Vagina (tissue), 2 donors: ENCODE results near the gene SOX15. TPM values are rescaled to one million over a fixed set of nuclear protein-coding genes. Genes with fewer than 3 reads are reported as not detected.

Experiments used
- DNase-seq, 2 donors: peaks; one replicate each; pipeline ENCODE4 v3.0.0-alpha.2; 2017; ENCODE audit errors: extremely low spot score in 2 of 2
- H3K27ac ChIP-seq: fragments of 200-600 bp; sonication (generic); one replicate; pipeline ENCODE4 v1.5.1; 2019
- H3K27me3 ChIP-seq: fragments of 200-600 bp; sonication (generic); one replicate; pipeline ENCODE4 v1.5.1; 2019
- H3K36me3 ChIP-seq, 2 donors: fragments of 200-600 bp; sonication (generic); one replicate each; pipeline ENCODE4 v1.5.1; 2017 to 2019
- H3K4me1 ChIP-seq: fragments of 200-600 bp; sonication (generic); one replicate; pipeline ENCODE4 v1.5.1; 2019
- H3K4me3 ChIP-seq, 2 donors: fragments of 200-600 bp; sonication (generic); 1 replicate in 1 of 2; 2 replicates in 1 of 2; pipeline ENCODE4 v1.5.1; 2016 to 2019
- H3K9me3 ChIP-seq: fragments of 200-600 bp; sonication (generic); one replicate; pipeline ENCODE4 v1.5.1; 2019
- POLR2A ChIP-seq, 2 donors: fragments of 450-650 bp; IDR thresholded peaks; one replicate each; pipeline ENCODE4 v1.6.1; 2017; ENCODE audit warnings: antibody characterized with exemption in 2 of 2, mild to moderate bottlenecking in 2 of 2, moderate library complexity in 2 of 2
- POLR2AphosphoS5 ChIP-seq, 2 donors: sonication (generic); formaldehyde crosslinking; IDR thresholded peaks; one replicate each; pipeline ENCODE4 v1.9.0; 2017; ENCODE audit warnings: antibody characterized with exemption in 2 of 2, mild to moderate bottlenecking in 2 of 2, low read depth in 1 of 2; ENCODE audit not compliant: insufficient read depth in 1 of 2
- intact Hi-C: fragments of 100-400 bp; cut with DNase I; formaldehyde crosslinking; loops from one replicate; pipeline ENCODE4 v1.15.1; 2023
- total RNA-seq: library from RNA; depleted of rRNA; stranded (reverse); fragments of >200 nt; gene quantifications from one replicate; pipeline ENCODE4 v1.2.3, GENCODE V29; 2016
- TF ChIP-seq, protein P1 (sequence below), 3 experiments: fragments of 450-650 bp in 2 of 3; fragments of 200-600 bp in 1 of 3; sonication (generic) in 1 of 3; IDR thresholded peaks; one replicate each; pipeline ENCODE4 v1.5.1; 2017 to 2019; ENCODE audit warnings: antibody characterized with exemption in 3 of 3, mild to moderate bottlenecking in 2 of 3, moderate library complexity in 2 of 3

SOX15 gene
- total RNA-seq, 1 donor from 2014 or later = 44.4 TPM

DNA sequence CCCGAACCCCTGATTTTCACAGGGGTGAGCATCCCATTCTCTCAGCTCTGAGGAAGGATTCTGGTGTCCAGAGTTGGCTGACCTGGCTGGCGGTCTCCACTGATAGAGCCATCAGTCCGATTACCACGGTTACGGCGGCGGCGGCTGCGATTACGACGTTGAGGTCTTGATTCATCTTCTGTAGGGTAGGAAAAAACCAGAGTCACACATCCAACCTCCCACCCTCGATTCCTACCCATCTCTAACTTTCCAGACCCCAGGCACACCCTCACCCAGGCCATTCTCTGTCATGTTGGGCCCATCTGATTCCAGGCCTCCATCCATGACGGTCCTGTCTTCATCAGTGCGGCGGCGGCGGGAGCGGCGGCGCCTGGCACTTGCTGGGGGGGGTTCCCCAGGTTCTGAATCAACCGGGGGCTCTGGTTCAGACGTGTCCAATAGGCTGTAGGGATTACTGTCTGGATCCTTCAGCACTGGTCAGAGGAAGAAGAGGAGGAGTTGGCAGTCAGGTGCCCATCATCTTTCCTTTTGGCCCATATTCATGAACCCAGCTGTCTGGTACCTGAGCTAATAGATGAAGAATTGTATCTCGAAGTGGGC is 2.6 kb upstream of the SOX15 start:
- peaks cover 15% of the 10 kb centered on the region for H3K4me1 ChIP-seq
- intact Hi-C loops = no loop called here
- TF ChIP-seq POLR2AphosphoS5 (IDR thresholded peaks at IDR 0.05; ENCODE audit: insufficient read depth in 1 of 2, low read depth in 1 of 2) (no peak), POLR2A (IDR thresholded peaks at IDR 0.05) (no peak)
- TF ChIP-seq, protein P1, sequence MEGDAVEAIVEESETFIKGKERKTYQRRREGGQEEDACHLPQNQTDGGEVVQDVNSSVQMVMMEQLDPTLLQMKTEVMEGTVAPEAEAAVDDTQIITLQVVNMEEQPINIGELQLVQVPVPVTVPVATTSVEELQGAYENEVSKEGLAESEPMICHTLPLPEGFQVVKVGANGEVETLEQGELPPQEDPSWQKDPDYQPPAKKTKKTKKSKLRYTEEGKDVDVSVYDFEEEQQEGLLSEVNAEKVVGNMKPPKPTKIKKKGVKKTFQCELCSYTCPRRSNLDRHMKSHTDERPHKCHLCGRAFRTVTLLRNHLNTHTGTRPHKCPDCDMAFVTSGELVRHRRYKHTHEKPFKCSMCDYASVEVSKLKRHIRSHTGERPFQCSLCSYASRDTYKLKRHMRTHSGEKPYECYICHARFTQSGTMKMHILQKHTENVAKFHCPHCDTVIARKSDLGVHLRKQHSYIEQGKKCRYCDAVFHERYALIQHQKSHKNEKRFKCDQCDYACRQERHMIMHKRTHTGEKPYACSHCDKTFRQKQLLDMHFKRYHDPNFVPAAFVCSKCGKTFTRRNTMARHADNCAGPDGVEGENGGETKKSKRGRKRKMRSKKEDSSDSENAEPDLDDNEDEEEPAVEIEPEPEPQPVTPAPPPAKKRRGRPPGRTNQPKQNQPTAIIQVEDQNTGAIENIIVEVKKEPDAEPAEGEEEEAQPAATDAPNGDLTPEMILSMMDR (IDR thresholded peaks at IDR 0.05) = no peak
- H3K4me3 ChIP-seq = no peak overlapping the region
- no peak overlapping the region for H3K27ac ChIP-seq
- H3K9me3 ChIP-seq = no peaks in the 10 kb centered on the region
- no peak for DNase-seq
- H3K36me3 ChIP-seq = peaks cover 0 to 57% of the 10 kb centered on the region in 2 donors
- no peaks in the 10 kb centered on the region for H3K27me3 ChIP-seq

DNA sequence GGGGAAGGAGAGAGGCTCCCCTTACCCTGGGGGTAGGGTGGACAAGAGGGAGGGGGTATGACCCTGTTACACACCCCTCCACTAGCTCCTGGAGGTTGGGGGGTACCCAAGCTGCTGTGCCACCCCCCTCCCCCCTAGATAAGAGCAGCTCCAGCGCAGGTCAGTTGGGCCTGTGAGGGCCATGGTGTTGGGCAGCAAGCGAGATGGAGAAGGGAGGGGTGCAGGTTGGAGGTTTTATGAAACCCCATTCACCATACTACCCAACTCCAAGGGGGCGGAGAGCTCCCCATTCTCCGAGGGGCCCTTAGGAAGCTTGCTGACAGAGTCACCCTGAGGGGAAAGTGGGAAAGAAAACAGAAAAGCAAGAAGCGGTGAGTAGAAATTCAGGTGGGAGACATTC is 1.7 kb upstream of the SOX15 start:
- Histone ChIP-seq H3K27ac (peak overlapping the region; percentile 97), H3K36me3 (peaks cover 0 to 56% of the 10 kb centered on the region in 2 donors), H3K9me3 (no peaks in the 10 kb centered on the region), H3K4me3 (no peak overlapping the region), H3K4me1 (peaks cover 22% of the 10 kb centered on the region), H3K27me3 (no peaks in the 10 kb centered on the region)
- intact Hi-C loops = no loop called here
- no peak for DNase-seq
- TF ChIP-seq POLR2AphosphoS5 (IDR thresholded peaks at IDR 0.05; ENCODE audit: insufficient read depth in 1 of 2, low read depth in 1 of 2) = no peak
- TF ChIP-seq POLR2A (IDR thresholded peaks at IDR 0.05) = no peak
- TF ChIP-seq, protein P1 (IDR thresholded peaks at IDR 0.05) = no peak

GRCh38 chr17:7590743-7591142 is 849 bp upstream of the SOX15 start:
- peaks cover 29% of the 10 kb centered on the region for H3K4me1 ChIP-seq
- no peak overlapping the region for H3K4me3 ChIP-seq
- DNase-seq = no peak
- H3K9me3 ChIP-seq = no peaks in the 10 kb centered on the region
- intact Hi-C loops = no loop called here
- peak overlapping the region; percentile 97 for H3K27ac ChIP-seq
- peaks cover 0 to 50% of the 10 kb centered on the region in 2 donors for H3K36me3 ChIP-seq
- H3K27me3 ChIP-seq = no peaks in the 10 kb centered on the region
- TF ChIP-seq, protein P1 (IDR thresholded peaks at IDR 0.05) = no peak
- TF ChIP-seq POLR2AphosphoS5 (IDR thresholded peaks at IDR 0.05; ENCODE audit: insufficient read depth in 1 of 2, low read depth in 1 of 2) (peak in 1 of 2 donors; percentile 40), POLR2A (IDR thresholded peaks at IDR 0.05) (no peak)

GRCh38 chr17:7589204-7589868 is 558 bp downstream of the SOX15 start:
- intact Hi-C loops = no loop called here
- peaks cover 42% of the 10 kb centered on the region for H3K4me1 ChIP-seq
- peak; percentile 34 to 74 for TF ChIP-seq POLR2AphosphoS5 (IDR thresholded peaks at IDR 0.05; ENCODE audit: insufficient read depth in 1 of 2, low read depth in 1 of 2)
- peak in 1 of 2 donors; percentile 14 for TF ChIP-seq POLR2A (IDR thresholded peaks at IDR 0.05)
- TF ChIP-seq, protein P1 (IDR thresholded peaks at IDR 0.05) = peak; percentile 84 to 95 (median 91)
- peaks cover 0 to 36% of the 10 kb centered on the region in 2 donors for H3K36me3 ChIP-seq
- no peaks in the 10 kb centered on the region for H3K9me3 ChIP-seq
- no peaks in the 10 kb centered on the region for H3K27me3 ChIP-seq
- no peak for DNase-seq
- peak overlapping the region; percentile 97 for H3K27ac ChIP-seq
- peak overlapping the region; percentile 52 to 66 for H3K4me3 ChIP-seq
